Omental fat pad (tissue), 4 donors: ENCODE measurements around the gene HYAL1. TPM values are rescaled to one million over a fixed set of nuclear protein-coding genes. Genes with fewer than 3 reads are reported as not detected.

Source experiments
- ATAC-seq: fragments of 150-250 bp; one replicate; pipeline ENCODE4 v1.9.1; 2016; ENCODE audit warnings: mild to moderate bottlenecking, moderate library complexity; ENCODE audit not compliant: low FRiP score
- DNase-seq: peaks from one replicate; pipeline ENCODE4 v3.0.0-alpha.2; 2019; ENCODE audit warnings: low spot score
- CTCF ChIP-seq, 3 donors: fragments of 450-650 bp; IDR thresholded peaks; one replicate each; pipeline ENCODE4 v1.5.1; 2016 to 2017; ENCODE audit warnings: antibody characterized with exemption in 3 of 3, mild to moderate bottlenecking in 3 of 3, moderate library complexity in 2 of 3
- total RNA-seq, 4 donors: library from RNA; depleted of rRNA; stranded (reverse); fragments of >200 nt; gene quantifications; one replicate each; pipeline ENCODE4 v1.1.0, GENCODE V29; 2016

Gene HYAL1
- total RNA-seq, 4 donors from 2014 or later, result 6.8 to 32.3 (median 14.6) TPM

GRCh38 chr3:50322115-50322385, 18.7 kb upstream of the HYAL1 start:
- no peak for DNase-seq
- no peak for TF ChIP-seq CTCF (IDR thresholded peaks at IDR 0.05)
- ATAC-seq, result no peak

GRCh38 chr3:50321336-50322114, 18.2 kb upstream of the HYAL1 start:
- DNase-seq (peak; percentile 67), ATAC-seq (peak; percentile 81)
- TF ChIP-seq CTCF (IDR thresholded peaks at IDR 0.05), result peak in 1 of 3 donors; percentile 30

DNA sequence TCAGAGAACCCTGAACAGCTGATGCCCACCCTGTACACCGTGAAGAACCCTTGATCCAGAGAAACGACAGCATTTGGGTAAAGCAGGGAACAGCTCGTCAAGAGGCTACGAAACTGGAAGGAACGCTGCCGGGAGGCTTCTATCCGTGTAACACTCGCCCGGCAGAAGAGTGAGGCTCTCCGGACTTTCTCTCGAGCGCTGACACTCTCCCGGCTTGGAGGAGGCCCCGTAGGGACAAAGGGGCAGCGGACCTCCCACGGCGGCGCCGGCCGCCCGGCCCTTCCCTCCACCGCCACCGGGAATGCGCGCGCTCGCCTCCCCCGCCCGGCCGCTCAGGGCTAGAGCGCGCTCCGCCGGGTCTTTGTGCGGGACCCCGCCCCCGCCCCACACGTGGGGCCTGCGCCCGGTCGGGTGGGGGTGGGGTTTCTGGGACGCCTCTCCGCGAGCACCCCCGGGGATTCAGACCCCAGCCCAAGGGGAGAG, 17.5 kb upstream of the HYAL1 start:
- no peak for DNase-seq
- peak; percentile 70 for ATAC-seq
- TF ChIP-seq CTCF (IDR thresholded peaks at IDR 0.05), result no peak

DNA sequence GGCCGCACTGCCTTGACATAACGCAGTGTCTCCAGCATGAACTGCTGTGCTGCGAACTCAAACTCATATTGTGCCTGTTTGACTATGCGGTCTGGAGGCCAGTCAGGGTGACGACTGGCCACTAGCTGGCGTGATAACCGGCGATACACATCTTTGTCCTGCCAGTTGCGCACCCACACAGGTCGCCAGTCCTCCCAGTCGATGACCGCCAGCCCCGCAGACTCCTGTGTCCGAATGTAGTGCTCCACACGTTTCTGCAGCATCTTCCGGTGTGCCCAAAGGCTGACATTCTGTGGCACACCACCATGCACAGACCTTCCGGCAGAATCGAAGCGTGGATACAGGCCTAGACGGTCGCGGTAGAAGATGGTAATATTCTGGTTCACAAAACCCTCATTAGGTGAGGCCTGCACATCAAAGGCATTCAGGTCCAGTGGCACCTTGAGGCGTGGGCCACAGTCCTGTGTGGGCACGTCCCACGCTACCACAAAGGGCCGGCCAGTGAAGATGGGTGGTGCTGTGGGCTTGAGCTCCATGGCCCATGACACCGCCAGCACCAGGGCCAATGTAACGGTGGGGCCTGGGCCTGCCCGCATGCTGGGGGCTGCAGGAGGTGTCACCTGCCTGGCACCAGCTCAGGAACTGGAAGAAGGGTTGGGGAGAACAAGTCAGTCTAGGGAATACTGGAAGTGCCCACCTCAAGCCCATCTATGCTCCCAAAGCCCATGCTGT, 16.7 kb upstream of the HYAL1 start:
- DNase-seq (no peak), ATAC-seq (no peak)
- no peak for TF ChIP-seq CTCF (IDR thresholded peaks at IDR 0.05)

- DNase-seq, result no peak
- no peak for TF ChIP-seq CTCF (IDR thresholded peaks at IDR 0.05)
- ATAC-seq, result no peak
Measured at GRCh38 chr3:50319181-50319893, 16.0 kb upstream of the HYAL1 start.

DNA sequence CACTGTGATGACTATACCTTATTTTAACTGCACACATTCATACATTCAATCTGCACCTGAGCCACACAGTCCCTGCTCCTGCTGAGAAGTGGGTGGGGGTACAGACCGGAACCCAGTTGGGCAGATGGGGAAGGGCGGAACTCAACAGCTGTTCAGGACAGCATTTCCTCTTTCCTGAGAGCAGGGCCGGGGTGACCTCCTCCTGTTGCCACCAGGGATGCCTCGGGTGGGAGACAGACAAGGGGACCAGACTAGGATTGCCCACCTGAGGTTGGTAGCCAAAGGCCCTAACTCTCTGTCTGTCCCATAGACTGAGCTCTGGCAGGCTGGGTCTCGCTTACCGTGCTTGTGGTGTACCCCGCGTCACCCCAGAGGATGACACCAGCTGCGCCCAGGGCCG, 15.2 kb upstream of the HYAL1 start:
- DNase-seq, result no peak
- no peak for TF ChIP-seq CTCF (IDR thresholded peaks at IDR 0.05)
- ATAC-seq, result no peak
